ENCODE results near the gene KCNK5.

The KCNK5 gene

DNA sequence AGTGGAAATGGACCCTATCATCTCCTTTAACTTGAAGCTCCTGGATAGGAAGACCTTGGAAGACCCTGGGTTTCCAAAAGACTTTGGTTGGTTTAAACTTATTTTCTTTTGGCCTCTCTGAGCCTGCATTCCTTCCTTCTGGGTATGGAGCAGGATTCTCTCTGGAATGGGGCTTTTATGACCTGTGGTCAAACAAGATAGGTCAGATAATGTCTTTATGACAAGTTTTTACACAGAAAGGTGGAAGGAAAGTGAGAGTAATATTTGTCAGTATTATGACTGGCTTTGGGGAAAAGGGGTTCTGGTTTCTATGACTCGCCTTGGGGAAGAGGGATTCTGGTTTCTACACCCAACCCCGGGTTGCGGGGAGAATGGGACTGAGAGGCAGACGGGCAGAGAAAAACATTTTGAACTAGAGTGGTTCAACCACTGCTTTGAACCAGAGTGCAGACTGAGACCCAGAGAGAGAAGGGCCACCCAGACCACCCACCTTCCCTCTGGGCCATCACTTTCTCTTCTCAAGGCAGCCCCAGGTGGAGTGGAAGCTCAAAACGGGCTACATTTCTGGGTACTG is 37.6 kb upstream of the KCNK5 start:
- H4K20me1 ChIP-seq (ENCODE audit: insufficient read depth) = no peaks in the 10 kb centered on the region
- no peak overlapping the region for H2AFZ ChIP-seq (ENCODE audit: low read depth)
- peaks cover 15% of the 10 kb centered on the region for H3K4me1 ChIP-seq (ENCODE audit: low read depth, poor library complexity, severe bottlenecking)
- TF ChIP-seq, protein P1, sequence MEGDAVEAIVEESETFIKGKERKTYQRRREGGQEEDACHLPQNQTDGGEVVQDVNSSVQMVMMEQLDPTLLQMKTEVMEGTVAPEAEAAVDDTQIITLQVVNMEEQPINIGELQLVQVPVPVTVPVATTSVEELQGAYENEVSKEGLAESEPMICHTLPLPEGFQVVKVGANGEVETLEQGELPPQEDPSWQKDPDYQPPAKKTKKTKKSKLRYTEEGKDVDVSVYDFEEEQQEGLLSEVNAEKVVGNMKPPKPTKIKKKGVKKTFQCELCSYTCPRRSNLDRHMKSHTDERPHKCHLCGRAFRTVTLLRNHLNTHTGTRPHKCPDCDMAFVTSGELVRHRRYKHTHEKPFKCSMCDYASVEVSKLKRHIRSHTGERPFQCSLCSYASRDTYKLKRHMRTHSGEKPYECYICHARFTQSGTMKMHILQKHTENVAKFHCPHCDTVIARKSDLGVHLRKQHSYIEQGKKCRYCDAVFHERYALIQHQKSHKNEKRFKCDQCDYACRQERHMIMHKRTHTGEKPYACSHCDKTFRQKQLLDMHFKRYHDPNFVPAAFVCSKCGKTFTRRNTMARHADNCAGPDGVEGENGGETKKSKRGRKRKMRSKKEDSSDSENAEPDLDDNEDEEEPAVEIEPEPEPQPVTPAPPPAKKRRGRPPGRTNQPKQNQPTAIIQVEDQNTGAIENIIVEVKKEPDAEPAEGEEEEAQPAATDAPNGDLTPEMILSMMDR (conservative IDR thresholded peaks at IDR 0.05; ENCODE audit: low read depth, low read length) = no peak
- H3K79me2 ChIP-seq (ENCODE audit: insufficient read depth, low read depth) = no peaks in the 10 kb centered on the region
- H3K27ac ChIP-seq = no peak overlapping the region
- H3K9ac ChIP-seq = no peak overlapping the region
- H3K36me3 ChIP-seq (ENCODE audit: insufficient read depth) = no peaks in the 10 kb centered on the region
- H3K27me3 ChIP-seq (ENCODE audit: insufficient read depth, low read depth) = no peaks in the 10 kb centered on the region
- H3K4me2 ChIP-seq = no peak overlapping the region
- H3K4me3 ChIP-seq (IDR thresholded peaks at IDR 0.05; ENCODE audit: insufficient read depth, low read depth, low read length) = no peak overlapping the region

DNA sequence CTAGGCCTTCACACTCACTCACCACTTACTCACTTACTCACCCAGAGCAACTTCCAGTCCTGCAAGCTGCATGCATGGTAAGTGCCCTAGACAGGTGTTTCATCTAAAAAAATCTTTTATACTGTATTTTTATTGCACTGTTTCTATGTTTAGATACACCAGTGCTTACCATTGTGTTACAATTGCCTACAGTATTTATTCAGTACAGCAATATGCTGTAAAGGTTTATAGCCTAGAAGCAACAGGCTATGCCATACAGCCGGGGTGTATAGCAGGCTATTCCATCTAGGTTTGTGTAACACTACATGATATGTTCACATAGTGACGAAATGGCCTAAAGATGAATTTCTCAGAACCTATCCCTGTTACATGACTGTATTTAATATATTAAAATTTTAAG is 37.1 kb upstream of the KCNK5 start:
- H4K20me1 ChIP-seq (ENCODE audit: insufficient read depth) = no peaks in the 10 kb centered on the region
- no peak overlapping the region for H3K4me2 ChIP-seq
- no peak overlapping the region for H2AFZ ChIP-seq (ENCODE audit: low read depth)
- H3K27me3 ChIP-seq (ENCODE audit: insufficient read depth, low read depth) = no peaks in the 10 kb centered on the region
- TF ChIP-seq, protein P1 (conservative IDR thresholded peaks at IDR 0.05; ENCODE audit: low read depth, low read length) = no peak
- no peak overlapping the region for H3K27ac ChIP-seq
- no peaks in the 10 kb centered on the region for H3K36me3 ChIP-seq (ENCODE audit: insufficient read depth)
- H3K4me3 ChIP-seq (IDR thresholded peaks at IDR 0.05; ENCODE audit: insufficient read depth, low read depth, low read length) = no peak overlapping the region
- H3K79me2 ChIP-seq (ENCODE audit: insufficient read depth, low read depth) = no peaks in the 10 kb centered on the region
- peaks cover 15% of the 10 kb centered on the region for H3K4me1 ChIP-seq (ENCODE audit: low read depth, poor library complexity, severe bottlenecking)
- H3K9ac ChIP-seq = no peak overlapping the region

DNA sequence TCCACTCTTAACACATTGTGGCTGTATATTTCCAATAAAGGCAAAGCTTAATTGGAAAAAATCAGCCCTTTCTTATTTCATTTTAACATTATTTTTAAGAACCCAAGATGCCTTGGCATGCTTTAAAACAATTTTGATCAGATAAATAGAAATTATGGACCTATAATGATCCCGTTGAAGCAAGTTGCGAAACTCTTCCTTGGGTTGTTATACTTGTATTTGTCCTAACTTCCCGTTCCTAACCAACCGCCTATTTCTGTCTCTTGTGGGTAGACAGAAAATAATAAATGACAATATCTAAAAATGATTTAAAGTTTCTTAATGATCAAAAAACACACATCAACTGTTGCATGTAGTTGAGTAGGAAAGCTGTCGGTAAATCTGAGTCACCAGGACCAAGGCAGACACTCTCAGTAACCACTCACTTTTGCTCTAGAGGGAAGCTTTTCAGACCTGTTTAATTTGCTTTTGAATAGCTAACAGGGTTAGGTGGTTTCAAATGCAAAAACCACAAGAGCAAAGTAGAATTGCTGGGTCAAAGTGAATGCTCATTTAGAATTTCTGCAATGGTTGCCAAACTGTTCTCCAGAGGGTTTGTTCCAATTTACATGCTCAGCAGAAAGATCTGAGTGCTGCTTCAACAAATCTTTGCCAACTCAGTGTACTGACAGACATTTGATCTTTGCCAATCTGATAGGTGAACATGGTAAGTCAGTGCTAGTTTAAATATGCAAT is 34.2 kb upstream of the KCNK5 start:
- Histone ChIP-seq H4K20me1 (ENCODE audit: insufficient read depth) (no peaks in the 10 kb centered on the region), H3K27me3 (ENCODE audit: insufficient read depth, low read depth) (no peaks in the 10 kb centered on the region), H3K79me2 (ENCODE audit: insufficient read depth, low read depth) (no peaks in the 10 kb centered on the region), H3K27ac (peak overlapping the region; percentile 12; the same call in 1 of the 2 replicates), H3K36me3 (ENCODE audit: insufficient read depth) (no peaks in the 10 kb centered on the region), H3K4me3 (IDR thresholded peaks at IDR 0.05; ENCODE audit: insufficient read depth, low read depth, low read length) (no peak overlapping the region), H3K4me1 (ENCODE audit: low read depth, poor library complexity, severe bottlenecking) (peaks cover 15% of the 10 kb centered on the region), H2AFZ (ENCODE audit: low read depth) (no peak overlapping the region), H3K9ac (no peak overlapping the region), H3K4me2 (peak overlapping the region; percentile 11; the same call in 1 of the 2 replicates)
- TF ChIP-seq, protein P1 (conservative IDR thresholded peaks at IDR 0.05; ENCODE audit: low read depth, low read length) = no peak

DNA sequence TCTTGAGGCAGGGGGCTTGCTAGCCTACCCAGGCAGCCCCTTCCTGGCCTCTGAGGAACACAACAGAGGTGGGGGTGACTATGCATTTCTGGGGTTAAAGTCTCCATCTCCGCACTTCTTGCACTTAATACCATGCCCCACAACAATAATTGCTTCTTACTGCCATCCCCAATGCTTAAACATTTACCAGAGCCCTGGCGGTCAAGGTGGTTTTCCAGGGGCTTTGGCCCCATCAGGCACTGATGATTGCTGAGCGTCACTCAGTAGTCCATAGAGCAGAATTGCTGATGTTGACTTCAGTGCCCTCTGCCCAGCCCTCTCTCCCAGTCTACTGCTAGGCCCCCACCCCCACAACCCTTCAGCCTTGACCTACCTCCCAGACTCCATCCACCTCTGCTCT is 32.5 kb upstream of the KCNK5 start:
- no peaks in the 10 kb centered on the region for H4K20me1 ChIP-seq (ENCODE audit: insufficient read depth)
- no peaks in the 10 kb centered on the region for H3K79me2 ChIP-seq (ENCODE audit: insufficient read depth, low read depth)
- H3K27ac ChIP-seq = no peak overlapping the region
- peaks cover 15% of the 10 kb centered on the region for H3K4me1 ChIP-seq (ENCODE audit: low read depth, poor library complexity, severe bottlenecking)
- H3K9ac ChIP-seq = no peak overlapping the region
- no peak overlapping the region for H3K4me2 ChIP-seq
- no peaks in the 10 kb centered on the region for H3K27me3 ChIP-seq (ENCODE audit: insufficient read depth, low read depth)
- no peaks in the 10 kb centered on the region for H3K36me3 ChIP-seq (ENCODE audit: insufficient read depth)
- H2AFZ ChIP-seq (ENCODE audit: low read depth) = no peak overlapping the region
- TF ChIP-seq, protein P1 (conservative IDR thresholded peaks at IDR 0.05; ENCODE audit: low read depth, low read length) = no peak
- no peak overlapping the region for H3K4me3 ChIP-seq (IDR thresholded peaks at IDR 0.05; ENCODE audit: insufficient read depth, low read depth, low read length)

All from KMS-11 (cell line).